ENCODE data around the gene SLC35C1. TPM values are rescaled to one million over a fixed set of nuclear protein-coding genes. Genes with fewer than 3 reads are reported as not detected.
A peak's percentile ranks its signal among the peaks of the same experiment; 100 is the strongest.
"Not testable (repeated sequence)": the region's sequence is repeated elsewhere in the genome, so short reads cannot be mapped to it uniquely, and the experiment has no call there.

Gene SLC35C1
- total RNA-seq, 4 donors from 2014 or later = 3.8 to 12.1 (median 7.0) TPM

DNA sequence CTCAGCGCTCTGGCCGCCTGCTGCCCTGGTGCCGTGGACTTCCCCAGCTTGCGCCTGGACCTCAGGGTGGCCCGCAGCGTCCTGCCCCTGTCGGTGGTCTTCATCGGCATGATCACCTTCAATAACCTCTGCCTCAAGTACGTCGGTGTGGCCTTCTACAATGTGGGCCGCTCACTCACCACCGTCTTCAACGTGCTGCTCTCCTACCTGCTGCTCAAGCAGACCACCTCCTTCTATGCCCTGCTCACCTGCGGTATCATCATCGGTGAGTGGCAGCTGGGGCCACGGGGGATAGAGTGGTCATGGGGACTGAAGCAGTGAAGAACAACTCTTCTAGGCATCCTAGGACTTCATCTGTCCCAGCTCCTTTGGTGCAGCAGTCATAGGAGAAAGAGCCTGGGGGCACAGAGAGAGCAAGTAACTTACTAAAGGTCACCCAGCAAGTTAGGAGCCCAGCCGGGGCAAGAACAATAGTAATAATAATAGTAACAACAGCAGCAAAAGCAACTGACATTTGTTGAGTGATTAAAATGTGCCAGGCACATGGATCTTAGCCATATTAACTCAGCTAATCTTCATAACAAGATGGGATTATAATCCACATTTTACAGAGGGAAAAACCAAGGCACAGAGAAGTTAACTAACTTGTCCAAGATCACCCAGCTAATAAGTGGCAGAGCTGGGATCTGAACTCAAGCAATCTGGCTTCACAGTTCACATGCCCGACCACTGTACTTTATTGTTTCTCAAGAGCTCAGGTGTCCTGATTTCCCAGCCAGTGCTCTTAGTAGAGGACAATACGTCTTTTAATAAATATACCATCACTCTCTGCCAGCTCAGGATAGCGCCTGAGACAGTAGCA is 1.4 kb downstream of the SLC35C1 start:
- H3K4me3 ChIP-seq (ENCODE audit: low read depth, poor library complexity, severe bottlenecking) = no peak overlapping the region
- TF ChIP-seq, protein P1, sequence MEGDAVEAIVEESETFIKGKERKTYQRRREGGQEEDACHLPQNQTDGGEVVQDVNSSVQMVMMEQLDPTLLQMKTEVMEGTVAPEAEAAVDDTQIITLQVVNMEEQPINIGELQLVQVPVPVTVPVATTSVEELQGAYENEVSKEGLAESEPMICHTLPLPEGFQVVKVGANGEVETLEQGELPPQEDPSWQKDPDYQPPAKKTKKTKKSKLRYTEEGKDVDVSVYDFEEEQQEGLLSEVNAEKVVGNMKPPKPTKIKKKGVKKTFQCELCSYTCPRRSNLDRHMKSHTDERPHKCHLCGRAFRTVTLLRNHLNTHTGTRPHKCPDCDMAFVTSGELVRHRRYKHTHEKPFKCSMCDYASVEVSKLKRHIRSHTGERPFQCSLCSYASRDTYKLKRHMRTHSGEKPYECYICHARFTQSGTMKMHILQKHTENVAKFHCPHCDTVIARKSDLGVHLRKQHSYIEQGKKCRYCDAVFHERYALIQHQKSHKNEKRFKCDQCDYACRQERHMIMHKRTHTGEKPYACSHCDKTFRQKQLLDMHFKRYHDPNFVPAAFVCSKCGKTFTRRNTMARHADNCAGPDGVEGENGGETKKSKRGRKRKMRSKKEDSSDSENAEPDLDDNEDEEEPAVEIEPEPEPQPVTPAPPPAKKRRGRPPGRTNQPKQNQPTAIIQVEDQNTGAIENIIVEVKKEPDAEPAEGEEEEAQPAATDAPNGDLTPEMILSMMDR (IDR thresholded peaks at IDR 0.05) = no peak
- TF ChIP-seq POLR2A (IDR thresholded peaks at IDR 0.05) = no peak
- intact Hi-C loops (cut with DNase I; ENCODE audit: low total_unique reads) = no loop called here
- WGBS, 2 donors = 77% methylated on average over 20 of the region's 20 CpGs
- peak in 1 of 2 donors; percentile 83 for DNase-seq (ENCODE audit: low spot score in 2 of 2)

DNA sequence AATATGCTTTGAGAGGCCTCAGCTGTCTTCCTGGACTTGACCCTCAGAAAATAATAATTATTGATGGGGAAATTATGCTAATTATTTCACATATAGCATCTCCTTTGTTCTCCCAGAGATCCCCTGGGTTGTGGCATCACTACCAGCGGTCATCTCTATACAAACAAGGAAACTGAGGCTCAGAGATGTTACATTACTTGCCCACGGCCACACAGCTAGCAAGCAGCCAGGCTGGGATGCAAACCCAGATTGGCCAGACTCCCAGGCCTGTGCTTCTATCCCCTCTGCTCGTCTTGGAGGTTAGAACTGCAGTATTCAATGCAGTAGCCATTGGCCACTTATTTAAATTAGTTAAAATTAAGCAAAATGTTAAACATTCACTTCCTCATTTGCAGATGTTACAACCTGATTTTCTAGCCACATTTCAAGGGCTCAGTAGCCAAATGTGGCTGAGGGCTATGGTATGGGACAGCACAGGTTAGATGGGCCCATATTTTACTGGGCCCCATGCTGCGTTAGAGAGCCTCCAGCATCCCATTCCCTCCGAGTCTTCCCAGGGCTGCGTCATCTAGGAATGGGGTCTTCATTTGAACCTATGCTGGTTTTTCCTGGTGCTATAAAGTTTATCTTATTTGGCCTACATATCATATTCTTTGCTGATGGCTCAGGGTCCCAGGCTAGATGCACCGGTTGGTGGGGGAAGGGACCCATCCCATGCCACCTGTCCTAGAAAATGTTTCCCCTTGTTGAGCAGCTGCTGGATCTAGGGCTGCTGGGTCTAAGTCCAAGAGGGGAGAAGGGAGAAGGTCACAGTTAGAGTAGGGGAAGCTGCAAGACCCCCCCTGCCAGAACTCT is 2.2 kb downstream of the SLC35C1 start:
- H3K4me3 ChIP-seq (ENCODE audit: low read depth, poor library complexity, severe bottlenecking) = no peak overlapping the region
- intact Hi-C loops (cut with DNase I; ENCODE audit: low total_unique reads) = no loop called here
- TF ChIP-seq, protein P1 (IDR thresholded peaks at IDR 0.05) = no peak
- TF ChIP-seq POLR2A (IDR thresholded peaks at IDR 0.05) = no peak
- DNase-seq (ENCODE audit: low spot score in 2 of 2) = peak in 1 of 2 donors; percentile 70
- WGBS, 2 donors = 66 to 76% methylated on average over 7 of the region's 7 CpGs

DNA sequence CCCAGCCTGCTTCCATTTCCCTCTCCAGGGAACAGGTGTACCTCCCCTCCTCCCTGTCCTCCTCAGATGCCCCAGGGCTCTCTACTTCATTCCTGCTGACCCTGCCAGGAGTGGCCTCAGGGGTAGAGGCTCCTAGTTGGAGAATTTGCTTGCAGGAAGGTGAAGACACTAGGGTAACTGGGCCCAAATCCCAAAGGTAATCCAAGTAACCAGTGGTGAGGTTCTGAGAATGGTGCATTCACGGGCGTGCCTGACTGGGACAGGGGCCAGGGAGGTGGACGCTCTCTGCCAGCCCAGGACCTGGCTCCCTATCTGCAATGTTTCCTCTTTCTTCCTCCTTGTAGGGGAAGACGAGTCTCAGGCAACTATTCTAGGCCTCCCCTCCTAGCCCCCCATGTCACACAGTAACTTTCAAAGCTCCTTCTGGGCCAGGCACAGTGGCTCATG is 2.9 kb downstream of the SLC35C1 start:
- H3K4me3 ChIP-seq (ENCODE audit: low read depth, poor library complexity, severe bottlenecking) = no peak overlapping the region
- no peak for TF ChIP-seq POLR2A (IDR thresholded peaks at IDR 0.05)
- TF ChIP-seq, protein P1 (IDR thresholded peaks at IDR 0.05) = no peak
- intact Hi-C loops (cut with DNase I; ENCODE audit: low total_unique reads) = no loop called here
- 43 to 61% methylated on average over 4 of the region's 4 CpGs for WGBS, 2 donors
- DNase-seq (ENCODE audit: low spot score in 2 of 2) = peak in 1 of 2 donors; percentile 68

DNA sequence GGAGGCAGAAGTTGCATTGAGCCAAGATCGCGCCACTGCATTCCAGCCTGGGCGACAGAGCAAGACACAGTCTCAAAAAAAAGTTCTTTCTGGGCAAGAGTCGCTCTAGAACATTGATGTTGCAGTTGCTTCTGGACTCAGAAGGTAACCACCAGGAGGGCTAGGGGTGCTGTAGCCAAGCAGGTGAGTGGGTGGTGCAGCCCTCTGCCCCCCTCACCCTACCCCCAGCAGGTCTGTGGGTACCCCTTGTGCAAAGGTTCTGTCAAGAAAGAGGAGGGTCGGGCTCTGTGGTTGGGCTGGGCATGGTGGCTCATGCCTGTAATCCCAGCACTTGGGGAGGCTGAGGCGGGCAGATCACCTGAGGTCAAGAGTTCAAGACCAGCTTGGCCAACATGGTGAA is 3.5 kb downstream of the SLC35C1 start:
- H3K4me3 ChIP-seq (ENCODE audit: low read depth, poor library complexity, severe bottlenecking); intact Hi-C loops (cut with DNase I; ENCODE audit: low total_unique reads): not testable (repeated sequence)
- WGBS, 2 donors = 92 to 98% methylated on average over 6 of the region's 6 CpGs
- DNase-seq (ENCODE audit: low spot score in 2 of 2) = peak in 1 of 2 donors; percentile 62

DNA sequence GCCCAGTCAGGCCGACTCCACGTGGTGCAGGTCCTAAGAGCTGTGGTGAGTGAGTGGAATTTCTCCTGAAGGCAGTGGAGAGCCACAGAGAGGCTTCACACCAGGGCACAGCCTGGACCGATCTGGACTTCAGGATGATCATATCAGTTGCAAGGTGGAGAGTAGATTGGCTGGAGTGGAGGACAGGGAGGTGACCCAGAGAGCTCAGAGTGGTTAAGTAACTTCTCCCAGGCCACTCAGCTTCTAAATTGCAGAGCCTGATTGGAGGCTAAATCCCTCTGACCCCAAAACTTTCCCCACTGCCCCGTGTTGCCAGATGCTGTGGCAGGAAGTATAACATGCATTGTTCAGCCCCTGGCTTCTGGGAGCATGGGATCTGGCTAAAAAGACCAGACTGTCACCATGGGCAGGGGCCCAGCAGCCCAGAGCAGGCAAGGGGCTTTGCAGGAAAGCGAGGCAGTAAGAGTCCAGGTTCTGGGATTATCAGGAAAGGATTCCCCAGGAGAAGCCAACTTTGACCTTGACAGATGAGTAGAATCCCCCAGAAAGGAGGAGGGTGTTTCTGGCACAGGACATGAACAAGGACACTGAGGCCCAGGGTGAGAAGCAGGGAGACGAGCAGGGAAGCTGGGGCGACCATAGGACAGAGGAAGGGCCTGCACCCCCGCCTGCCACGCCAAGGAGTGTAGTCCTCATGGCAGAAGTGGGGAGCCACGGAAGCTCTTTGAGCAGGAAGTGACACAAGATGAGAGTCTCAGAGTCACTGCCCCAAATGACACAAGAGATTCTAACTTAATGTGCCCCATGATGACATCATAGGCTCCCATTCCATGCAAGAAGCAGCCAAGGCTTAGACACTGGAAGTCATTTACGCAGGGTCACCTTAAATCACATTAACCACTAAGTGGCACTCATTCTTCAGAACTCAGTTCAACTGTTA is 4.8 kb downstream of the SLC35C1 start:
- DNase-seq (ENCODE audit: low spot score in 2 of 2) = peak in 1 of 2 donors; percentile 78
- 75 to 79% methylated on average over 11 of the region's 11 CpGs for WGBS, 2 donors
- no peak overlapping the region for H3K4me3 ChIP-seq (ENCODE audit: low read depth, poor library complexity, severe bottlenecking)
- intact Hi-C loops (cut with DNase I; ENCODE audit: low total_unique reads) = no loop called here
- TF ChIP-seq, protein P1 (IDR thresholded peaks at IDR 0.05) = no peak
- no peak for TF ChIP-seq POLR2A (IDR thresholded peaks at IDR 0.05)

Data from lower leg skin (tissue), 4 donors.